AG09309 (cell line): ENCODE results near the gene ACIN1.
A peak's percentile ranks its signal among the peaks of the same experiment; 100 is the strongest.

ENCODE experiments used
- DNase-seq: peaks from one replicate; pipeline ENCODE4 v3.0.0-alpha.2; 2010; ENCODE audit warnings: low read depth
- H3K4me3 ChIP-seq: 2 replicates; pipeline ENCODE4 v1.5.1; 2011; ENCODE audit warnings: mild to moderate bottlenecking, low read depth, low read length, moderate library complexity; ENCODE audit not compliant: control insufficient read depth
- CTCF ChIP-seq: IDR thresholded peaks from 2 replicates; pipeline ENCODE4 v1.5.1; 2011; ENCODE audit warnings: mild to moderate bottlenecking, low read depth, low read length, inconsistent platforms; ENCODE audit not compliant: insufficient read depth, control insufficient read depth; ENCODE audit errors: missing control alignments

The ACIN1 gene

GRCh38 chr14:23033801-23034497, 61.0 kb downstream of the ACIN1 start:
- H3K4me3 ChIP-seq = peak overlapping the region; percentile 91
- no peak for DNase-seq

GRCh38 chr14:23033251-23033727, 61.6 kb downstream of the ACIN1 start:
- TF ChIP-seq CTCF = no peak
- DNase-seq = no peak
- no peak overlapping the region for H3K4me3 ChIP-seq

More at GRCh38 chr14:23033801-23034497, 61.0 kb downstream of the ACIN1 start:
- no peak for TF ChIP-seq CTCF

GRCh38 chr14:23030936-23031335, 64.0 kb downstream of the ACIN1 start:
- DNase-seq = no peak
- H3K4me3 ChIP-seq = no peak overlapping the region
- TF ChIP-seq CTCF = no peak

- no peak overlapping the region for H3K4me3 ChIP-seq
- no peak for DNase-seq
- TF ChIP-seq CTCF = no peak
Measured at GRCh38 chr14:23028799-23029198, 66.1 kb downstream of the ACIN1 start.

- no peak for DNase-seq
- TF ChIP-seq CTCF = no peak
- no peak overlapping the region for H3K4me3 ChIP-seq
Measured at GRCh38 chr14:23025151-23025814, 69.7 kb downstream of the ACIN1 start.

GRCh38 chr14:23024612-23025075, 70.3 kb downstream of the ACIN1 start:
- no peak for DNase-seq
- H3K4me3 ChIP-seq = no peak overlapping the region

More at GRCh38 chr14:23024612-23025075, 70.3 kb downstream of the ACIN1 start:
- TF ChIP-seq CTCF = no peak
